GM12865 (cell line): Measurements from ENCODE around the gene MEG3.

Source experiments
- DNase-seq: peaks from one replicate; pipeline ENCODE4 v3.0.0; 2010; ENCODE audit warnings: low read depth
- H3K4me3 ChIP-seq: 2 replicates; pipeline ENCODE4 v1.5.1; 2011; ENCODE audit warnings: mild to moderate bottlenecking, low read depth, low read length, control low read depth
- TF ChIP-seq, protein P1 (sequence below): IDR thresholded peaks from 2 replicates; pipeline ENCODE4 v1.5.1; 2011; ENCODE audit warnings: low read length, control low read depth, low read depth, inconsistent platforms; ENCODE audit not compliant: insufficient read depth; ENCODE audit errors: missing control alignments

The MEG3 gene

DNA sequence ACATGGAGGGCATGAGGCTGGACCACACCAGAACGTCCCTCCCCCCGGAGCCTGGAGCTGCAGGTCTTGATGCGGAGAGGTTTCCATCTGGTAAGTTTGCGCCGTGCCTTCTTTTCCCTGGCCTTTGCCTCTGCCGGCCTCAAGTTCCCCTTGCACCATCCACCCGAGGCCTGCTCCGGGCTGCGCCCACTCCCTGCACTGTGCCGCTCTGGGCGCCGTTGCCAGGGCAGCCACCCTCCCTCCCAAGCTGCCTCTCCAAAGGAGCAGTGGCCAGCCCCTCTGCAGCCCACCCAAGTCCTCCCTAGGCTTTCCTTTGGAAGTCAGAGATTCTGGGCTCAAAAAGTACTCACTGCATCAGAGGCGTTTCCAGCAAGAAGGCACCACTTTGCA is 46.2 kb upstream of the MEG3 start:
- TF ChIP-seq, protein P1, sequence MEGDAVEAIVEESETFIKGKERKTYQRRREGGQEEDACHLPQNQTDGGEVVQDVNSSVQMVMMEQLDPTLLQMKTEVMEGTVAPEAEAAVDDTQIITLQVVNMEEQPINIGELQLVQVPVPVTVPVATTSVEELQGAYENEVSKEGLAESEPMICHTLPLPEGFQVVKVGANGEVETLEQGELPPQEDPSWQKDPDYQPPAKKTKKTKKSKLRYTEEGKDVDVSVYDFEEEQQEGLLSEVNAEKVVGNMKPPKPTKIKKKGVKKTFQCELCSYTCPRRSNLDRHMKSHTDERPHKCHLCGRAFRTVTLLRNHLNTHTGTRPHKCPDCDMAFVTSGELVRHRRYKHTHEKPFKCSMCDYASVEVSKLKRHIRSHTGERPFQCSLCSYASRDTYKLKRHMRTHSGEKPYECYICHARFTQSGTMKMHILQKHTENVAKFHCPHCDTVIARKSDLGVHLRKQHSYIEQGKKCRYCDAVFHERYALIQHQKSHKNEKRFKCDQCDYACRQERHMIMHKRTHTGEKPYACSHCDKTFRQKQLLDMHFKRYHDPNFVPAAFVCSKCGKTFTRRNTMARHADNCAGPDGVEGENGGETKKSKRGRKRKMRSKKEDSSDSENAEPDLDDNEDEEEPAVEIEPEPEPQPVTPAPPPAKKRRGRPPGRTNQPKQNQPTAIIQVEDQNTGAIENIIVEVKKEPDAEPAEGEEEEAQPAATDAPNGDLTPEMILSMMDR: no peak
- no peak for DNase-seq
- H3K4me3 ChIP-seq: no peak overlapping the region

DNA sequence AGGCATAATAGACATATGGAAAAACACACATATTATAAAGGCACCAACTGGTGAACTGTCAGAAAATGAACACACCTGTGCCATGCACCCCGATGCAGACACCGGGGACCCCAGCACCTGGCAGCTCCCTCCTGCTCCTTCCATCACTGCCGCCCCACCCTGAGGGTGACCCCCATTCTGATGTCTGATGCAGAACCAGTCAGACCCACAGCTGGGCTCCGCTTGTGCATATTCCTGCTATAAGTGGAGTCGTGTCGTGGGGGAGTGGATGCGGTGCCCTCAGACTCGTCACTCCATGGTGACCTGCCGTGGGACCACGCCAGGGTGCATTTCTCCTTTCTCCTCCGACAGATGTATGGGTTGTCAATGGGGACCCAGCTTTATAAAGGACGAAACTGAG is 45.7 kb upstream of the MEG3 start:
- no peak overlapping the region for H3K4me3 ChIP-seq
- TF ChIP-seq, protein P1: no peak
- DNase-seq: no peak

DNA sequence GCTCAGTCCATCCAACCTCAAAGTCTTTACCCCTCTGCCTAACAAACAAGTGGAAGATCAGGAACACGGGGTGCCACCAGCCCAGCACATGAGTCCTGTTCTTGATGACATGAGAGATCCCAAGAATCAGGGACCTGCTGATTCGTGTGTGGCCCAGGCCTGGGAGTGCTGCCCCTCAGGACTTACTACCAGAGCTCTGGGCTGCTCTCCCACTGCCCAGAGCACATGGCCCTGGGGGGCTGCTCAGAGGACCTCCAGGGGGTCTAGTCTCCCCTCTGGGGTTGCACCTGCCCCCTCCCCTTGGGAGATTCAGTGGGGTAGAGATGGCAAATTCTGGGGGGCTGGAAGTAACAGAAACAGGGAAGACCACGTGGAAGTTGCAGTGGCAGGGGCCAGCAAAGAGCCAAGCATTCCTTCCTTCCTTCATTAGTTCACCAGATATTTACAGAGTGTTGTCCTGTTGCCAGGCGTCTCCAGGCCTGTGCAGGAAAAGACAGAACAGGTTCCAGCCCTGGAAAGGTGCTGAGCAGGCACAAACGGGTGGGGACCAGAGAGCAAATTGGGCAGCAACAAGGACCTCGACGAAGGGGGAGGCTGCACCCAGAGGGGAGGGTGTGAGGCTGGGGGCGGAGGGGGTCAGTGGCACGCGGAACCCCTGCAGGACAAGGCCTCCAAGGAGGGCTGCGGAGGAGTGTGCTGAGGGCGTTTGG is 45.1 kb upstream of the MEG3 start:
- DNase-seq: no peak
- TF ChIP-seq, protein P1: no peak
- no peak overlapping the region for H3K4me3 ChIP-seq

DNA sequence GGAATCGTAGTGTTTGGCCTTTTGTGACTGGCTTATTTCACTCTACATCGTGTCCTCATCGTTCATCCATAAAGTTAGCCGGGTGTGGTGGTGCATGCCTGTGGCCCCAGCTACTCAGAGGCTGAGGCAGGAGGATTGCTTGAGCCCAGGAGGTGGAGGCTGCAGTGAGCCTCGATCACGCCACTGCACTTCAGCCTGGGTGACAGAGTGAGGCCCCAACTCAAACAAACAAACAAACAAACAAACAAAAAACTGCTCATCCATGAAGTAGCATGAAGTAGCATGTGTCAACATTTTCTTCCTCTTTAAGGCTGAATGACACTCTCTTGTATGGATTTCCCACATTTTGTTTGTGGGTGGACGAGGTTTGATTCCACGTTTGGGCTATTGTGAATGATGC is 44.0 kb upstream of the MEG3 start:
- DNase-seq: no peak
- H3K4me3 ChIP-seq: no peak overlapping the region
- TF ChIP-seq, protein P1: no peak

DNA sequence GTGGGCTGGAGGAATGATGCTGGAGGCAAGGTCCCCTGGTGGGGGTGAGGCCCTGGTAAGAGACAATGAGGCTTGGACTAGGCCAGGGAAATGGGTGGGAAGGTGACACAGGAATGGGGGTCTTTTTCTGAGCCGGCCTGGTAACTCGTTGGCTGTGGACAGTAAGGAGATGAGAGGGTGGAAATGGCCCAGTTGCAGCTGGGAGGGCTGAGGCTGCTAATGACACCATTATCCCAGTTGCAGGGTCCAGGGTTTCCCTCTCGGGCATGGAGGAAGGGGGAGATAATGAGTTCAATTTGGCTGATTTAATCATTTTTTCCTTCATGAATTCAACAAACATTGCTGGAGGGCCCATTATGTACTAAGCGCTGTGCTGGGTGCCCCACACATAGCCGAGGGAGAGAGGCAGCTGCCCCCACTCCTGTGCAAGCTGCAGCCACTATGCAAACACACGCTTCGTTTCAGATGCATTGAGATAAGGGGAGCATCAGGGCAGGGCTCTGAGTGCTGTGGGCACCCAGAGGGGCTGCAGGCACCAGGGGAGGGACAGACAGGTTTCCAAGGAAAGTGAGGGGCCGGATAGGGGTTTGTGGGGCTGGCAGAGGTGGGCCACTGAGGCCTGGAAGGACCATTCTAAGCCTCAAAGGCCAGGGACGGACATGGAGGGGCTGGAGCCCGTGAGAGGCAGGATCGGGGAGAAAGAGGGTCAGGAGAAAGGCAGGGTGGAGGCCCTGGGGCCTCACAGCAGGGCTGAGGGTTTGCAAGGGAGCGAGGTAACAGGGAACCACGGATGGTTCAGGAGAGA is 43.2 kb upstream of the MEG3 start:
- H3K4me3 ChIP-seq: no peak overlapping the region
- TF ChIP-seq, protein P1: no peak
- no peak for DNase-seq

DNA sequence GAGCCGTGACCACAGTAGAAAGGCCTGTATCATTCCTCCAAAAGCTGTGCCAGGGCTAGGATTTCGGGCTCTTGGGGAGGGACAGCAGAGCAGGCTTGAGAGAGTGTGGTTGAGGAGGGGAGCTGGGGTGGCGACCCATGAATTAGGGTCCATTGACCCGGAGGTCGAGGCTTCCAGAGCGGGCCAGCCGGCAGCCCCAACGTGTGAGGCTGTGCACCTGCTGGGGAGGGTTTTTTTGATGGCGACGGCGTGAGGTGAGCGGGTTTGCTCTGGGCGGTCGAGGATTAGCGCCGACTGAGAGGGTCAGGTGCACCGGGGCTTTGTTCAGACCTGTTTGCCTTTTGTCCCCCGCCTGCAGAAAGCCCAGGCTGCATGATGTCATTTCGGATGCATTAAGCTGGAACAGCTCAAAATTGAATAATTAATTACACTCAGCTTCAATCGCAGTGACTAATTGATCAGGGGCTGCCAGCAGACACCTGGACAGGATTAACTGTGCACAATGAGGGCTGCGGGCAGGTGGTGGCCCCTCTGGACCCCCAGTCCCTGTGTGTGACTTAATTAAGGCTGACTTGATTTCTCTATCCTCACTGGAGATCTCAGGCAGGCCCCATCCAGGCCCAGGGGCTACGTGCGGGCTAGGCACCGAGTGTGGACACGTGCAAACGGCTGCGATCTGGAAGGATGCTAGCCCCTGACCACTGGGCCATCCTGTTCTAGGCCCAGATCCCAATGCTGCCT is 42.1 kb upstream of the MEG3 start:
- H3K4me3 ChIP-seq: no peak overlapping the region
- DNase-seq: no peak
- TF ChIP-seq, protein P1: no peak
